Activated CD4-positive, alpha-beta T cell treated with anti-CD3 and anti-CD28 coated beads, Interleukin-2, amount 50 U/mL, for 24 hours (primary cell): ENCODE data around the gene PHOSPHO2.

Source experiments
- DNase-seq, 2 donors: peaks; one replicate each; pipeline ENCODE4 v3.0.0-alpha.2; 2020; ENCODE audit warnings: low read depth in 1 of 2, low spot score in 1 of 2

Gene PHOSPHO2

GRCh38 chr2:169694113-169694893, at the start of gene PHOSPHO2, which contains the start of gene CFAP210:
Gene PHOSPHO2, plus strand, starts transcription at chr2:169694469. Its CDS starts 6,503 bp downstream, at chr2:169700972.
Gene CFAP210, minus strand, starts transcription at chr2:169694405. Its CDS starts 78 bp downstream, at chr2:169694327.
- peak; percentile 97 to 98 for DNase-seq

- no peak for DNase-seq
These were observed 46.8 kb upstream of the PHOSPHO2 start for GRCh38 chr2:169647496-169647895.

GRCh38 chr2:169649278-169649677, 45.0 kb upstream of the PHOSPHO2 start:
- no peak for DNase-seq

- no peak for DNase-seq
These were observed 40.6 kb upstream of the PHOSPHO2 start for GRCh38 chr2:169653636-169654035.

GRCh38 chr2:169656164-169656563, 38.1 kb upstream of the PHOSPHO2 start:
- no peak for DNase-seq

- no peak for DNase-seq
These were observed 35.4 kb upstream of the PHOSPHO2 start for GRCh38 chr2:169658877-169659276.

- DNase-seq, result no peak
These were observed 34.9 kb upstream of the PHOSPHO2 start for GRCh38 chr2:169659320-169659719.

- no peak for DNase-seq
These were observed 33.0 kb upstream of the PHOSPHO2 start for GRCh38 chr2:169661265-169661664.

- DNase-seq, result no peak
These were observed 31.5 kb upstream of the PHOSPHO2 start for GRCh38 chr2:169662744-169663143.

GRCh38 chr2:169663247-169663646, 31.0 kb upstream of the PHOSPHO2 start:
- no peak for DNase-seq

- no peak for DNase-seq
These were observed 29.7 kb upstream of the PHOSPHO2 start for GRCh38 chr2:169664600-169664977.

- DNase-seq, result no peak
These were observed 29.0 kb upstream of the PHOSPHO2 start for GRCh38 chr2:169664978-169665930.

GRCh38 chr2:169667583-169667982, 26.7 kb upstream of the PHOSPHO2 start:
- DNase-seq, result no peak

- no peak for DNase-seq
These were observed 24.0 kb upstream of the PHOSPHO2 start for GRCh38 chr2:169670215-169670651.

GRCh38 chr2:169670937-169671336, 23.3 kb upstream of the PHOSPHO2 start:
- DNase-seq, result no peak

- DNase-seq, result no peak
These were observed 21.9 kb upstream of the PHOSPHO2 start for GRCh38 chr2:169672406-169672805.

GRCh38 chr2:169673106-169673505, 21.2 kb upstream of the PHOSPHO2 start:
- no peak for DNase-seq

GRCh38 chr2:169673921-169674320, 20.3 kb upstream of the PHOSPHO2 start:
- DNase-seq, result no peak

GRCh38 chr2:169676357-169676756, 17.9 kb upstream of the PHOSPHO2 start:
- no peak for DNase-seq

GRCh38 chr2:169676850-169677249, 17.4 kb upstream of the PHOSPHO2 start:
- no peak for DNase-seq

- DNase-seq, result no peak
These were observed 11.2 kb upstream of the PHOSPHO2 start for GRCh38 chr2:169683054-169683424.
